Measurements from ENCODE around the gene KLHL12. TPM values are rescaled to one million over a fixed set of nuclear protein-coding genes. Genes with fewer than 3 reads are reported as not detected.

Gene KLHL12
- total RNA-seq, 2 experiments from 2014 or later, result 33.9 to 46.2 TPM

- Histone ChIP-seq H4K20me1 (ENCODE audit: insufficient read depth, low read length) (no peaks in the 10 kb centered on the region), H3K9me3 (ENCODE audit: low read length) (no peaks in the 10 kb centered on the region; the same call in 1 of the 2 replicates), H3K4me2 (ENCODE audit: low read length) (no peak overlapping the region), H2AFZ (ENCODE audit: low read length) (no peak overlapping the region), H3K9me2 (ENCODE audit: insufficient read depth, low read length) (no peaks in the 10 kb centered on the region), H3K27ac (ENCODE audit: low read depth, low read length, poor library complexity, severe bottlenecking) (no peak overlapping the region), H3K4me1 (ENCODE audit: insufficient read depth, low read length, poor library complexity, severe bottlenecking) (no peaks in the 10 kb centered on the region), H3K4me3 (ENCODE audit: low read depth, low read length, poor library complexity, severe bottlenecking) (no peak overlapping the region), H3K36me3 (ENCODE audit: insufficient read depth, low read length) (peaks cover 18% of the 10 kb centered on the region), H3K79me2 (ENCODE audit: insufficient read depth, low read depth, low read length) (no peaks in the 10 kb centered on the region)
- DNase-seq (ENCODE audit: low spot score), result no peak
- intact Hi-C loops (cut with micrococcal nuclease; ENCODE audit: unreplicated experiment), result no loop called here
- no peak for TF ChIP-seq CTCF (conservative IDR thresholded peaks at IDR 0.05; ENCODE audit: low read length)
- no peak for TF ChIP-seq EZH2phosphoT487 (IDR thresholded peaks at IDR 0.05; ENCODE audit: borderline replicate concordance, low read depth, low read length)
- POLR2A ChIA-PET, result no interaction called here
- CTCF ChIA-PET (ENCODE audit: unreplicated experiment), result no interaction called here
- no TSS peak for BruUV-seq (replicated peaks)
These were observed 8.8 kb upstream of the KLHL12 start for GRCh38 chr1:202935844-202936243.

GRCh38 chr1:202934755-202935154 is 7.7 kb upstream of the KLHL12 start:
- Histone ChIP-seq H3K27ac (ENCODE audit: low read depth, low read length, poor library complexity, severe bottlenecking) (no peak overlapping the region), H3K79me2 (ENCODE audit: insufficient read depth, low read depth, low read length) (no peaks in the 10 kb centered on the region), H3K4me2 (ENCODE audit: low read length) (no peak overlapping the region), H4K20me1 (ENCODE audit: insufficient read depth, low read length) (no peaks in the 10 kb centered on the region), H3K9me3 (ENCODE audit: low read length) (no peaks in the 10 kb centered on the region; the same call in 1 of the 2 replicates), H3K4me1 (ENCODE audit: insufficient read depth, low read length, poor library complexity, severe bottlenecking) (no peaks in the 10 kb centered on the region), H3K9me2 (ENCODE audit: insufficient read depth, low read length) (no peaks in the 10 kb centered on the region), H3K4me3 (ENCODE audit: low read depth, low read length, poor library complexity, severe bottlenecking) (no peak overlapping the region), H2AFZ (ENCODE audit: low read length) (no peak overlapping the region), H3K36me3 (ENCODE audit: insufficient read depth, low read length) (peaks cover 8% of the 10 kb centered on the region; the same call in 1 of the 2 replicates)
- DNase-seq (ENCODE audit: low spot score), result no peak
- intact Hi-C loops (cut with micrococcal nuclease; ENCODE audit: unreplicated experiment), result no loop called here
- TF ChIP-seq CTCF (conservative IDR thresholded peaks at IDR 0.05; ENCODE audit: low read length) (no peak), EZH2phosphoT487 (IDR thresholded peaks at IDR 0.05; ENCODE audit: borderline replicate concordance, low read depth, low read length) (no peak)
- POLR2A ChIA-PET, result no interaction called here
- no TSS peak for BruUV-seq (replicated peaks)
- CTCF ChIA-PET (ENCODE audit: unreplicated experiment), result no interaction called here

- H3K36me3 ChIP-seq (ENCODE audit: insufficient read depth, low read length), result no peaks in the 10 kb centered on the region
- H4K20me1 ChIP-seq (ENCODE audit: insufficient read depth, low read length), result no peaks in the 10 kb centered on the region
- no peak overlapping the region for H3K4me3 ChIP-seq (ENCODE audit: low read depth, low read length, poor library complexity, severe bottlenecking)
- H3K4me2 ChIP-seq (ENCODE audit: low read length), result no peak overlapping the region
- intact Hi-C loops (cut with micrococcal nuclease; ENCODE audit: unreplicated experiment), result no loop called here
- TF ChIP-seq EZH2phosphoT487 (IDR thresholded peaks at IDR 0.05; ENCODE audit: borderline replicate concordance, low read depth, low read length), result no peak
- no peak for TF ChIP-seq CTCF (conservative IDR thresholded peaks at IDR 0.05; ENCODE audit: low read length)
- no peak overlapping the region for H2AFZ ChIP-seq (ENCODE audit: low read length)
- no peak for DNase-seq (ENCODE audit: low spot score)
- ChIA-PET POLR2A (no interaction called here), CTCF (ENCODE audit: unreplicated experiment) (no interaction called here)
- BruUV-seq (replicated peaks), result no TSS peak
- no peaks in the 10 kb centered on the region; the same call in 1 of the 2 replicates for H3K9me3 ChIP-seq (ENCODE audit: low read length)
- H3K27ac ChIP-seq (ENCODE audit: low read depth, low read length, poor library complexity, severe bottlenecking), result no peak overlapping the region
- no peaks in the 10 kb centered on the region for H3K4me1 ChIP-seq (ENCODE audit: insufficient read depth, low read length, poor library complexity, severe bottlenecking)
- H3K9me2 ChIP-seq (ENCODE audit: insufficient read depth, low read length), result no peaks in the 10 kb centered on the region
- H3K79me2 ChIP-seq (ENCODE audit: insufficient read depth, low read depth, low read length), result no peaks in the 10 kb centered on the region
These were observed 5.4 kb upstream of the KLHL12 start for GRCh38 chr1:202932476-202932875.
